Suppressor macrophage treated with lipopolysaccharide for 4 hours (primary cell): ENCODE measurements around the gene IRF2.
"Not testable (repeated sequence)": the region's sequence is repeated elsewhere in the genome, so short reads cannot be mapped to it uniquely, and the experiment has no call there.

Source experiments
- DNase-seq: peaks from one replicate; pipeline ENCODE4 v3.0.0-alpha.2; 2020

Gene IRF2

DNA sequence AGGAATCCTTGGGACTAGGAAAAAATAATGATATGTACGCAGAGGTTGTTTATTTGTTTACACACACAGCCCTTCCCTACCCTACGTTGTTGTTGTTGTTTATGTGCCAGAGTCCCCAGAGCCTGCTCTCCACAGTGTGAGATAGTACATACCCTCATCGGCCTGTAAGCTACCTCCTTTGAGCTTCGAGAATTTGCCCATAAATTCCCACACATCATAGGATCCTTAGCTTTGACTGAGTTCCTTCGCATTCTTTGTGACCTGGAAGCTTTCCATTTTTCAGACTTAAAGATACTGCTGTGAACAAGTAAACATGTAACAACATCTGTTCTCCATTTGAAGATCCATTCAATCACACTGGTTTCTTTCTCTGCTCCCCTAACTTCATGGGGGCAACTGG lies 114.5 kb downstream of the IRF2 start:
- no peak for DNase-seq

DNA sequence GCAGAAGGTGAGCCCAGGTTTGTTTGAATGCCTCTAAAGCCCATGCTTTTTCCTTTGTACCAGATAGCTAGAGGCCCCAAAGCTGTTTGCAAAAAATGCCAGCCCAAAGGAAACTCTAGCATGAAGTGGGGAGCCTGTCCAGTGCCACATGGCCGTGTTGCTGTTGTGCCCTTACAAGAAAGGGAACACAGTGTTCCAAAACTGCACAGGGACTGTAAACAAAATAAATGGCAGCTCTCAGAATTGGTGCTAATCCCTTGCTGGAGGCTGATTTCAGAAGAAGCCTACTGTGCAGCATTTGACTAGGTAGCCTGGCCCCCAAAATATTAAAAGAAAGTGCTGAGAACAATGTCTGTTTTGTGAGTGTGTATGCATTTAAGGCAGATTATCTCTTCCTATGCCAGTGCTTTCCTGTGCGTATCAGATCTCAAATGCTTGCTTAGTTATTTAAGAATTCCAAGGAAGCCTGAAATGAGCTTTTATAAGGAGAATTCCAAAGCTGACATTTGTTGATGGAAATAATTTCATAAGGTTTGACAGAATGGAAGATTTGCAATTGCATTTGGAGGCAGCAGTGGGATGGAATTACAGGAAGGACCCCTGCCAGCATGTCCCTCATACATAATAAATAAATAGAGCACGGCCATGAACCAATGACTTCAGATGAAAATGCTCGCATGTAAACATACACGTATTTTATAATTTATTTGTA lies 115.7 kb downstream of the IRF2 start:
- no peak for DNase-seq

DNA sequence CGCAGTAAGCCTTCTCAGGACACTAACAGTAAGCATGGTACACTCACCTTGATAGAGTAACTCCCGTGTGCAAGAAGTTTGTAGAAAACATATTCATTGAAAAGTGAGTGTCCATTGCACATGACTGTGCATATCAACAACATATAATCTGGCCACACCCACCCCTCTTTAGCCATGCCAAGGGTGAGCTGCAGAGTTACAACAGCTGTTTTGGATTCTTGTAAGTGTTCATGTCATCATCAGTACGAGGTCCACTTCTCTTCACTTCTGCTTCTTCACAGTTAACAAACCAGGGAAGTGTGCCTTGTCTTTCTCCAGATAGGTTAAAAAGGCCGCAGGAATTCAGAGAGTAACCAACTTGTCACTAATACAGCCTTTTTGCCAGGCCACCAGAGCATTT lies 116.6 kb downstream of the IRF2 start:
- DNase-seq = peak; percentile 68

DNA sequence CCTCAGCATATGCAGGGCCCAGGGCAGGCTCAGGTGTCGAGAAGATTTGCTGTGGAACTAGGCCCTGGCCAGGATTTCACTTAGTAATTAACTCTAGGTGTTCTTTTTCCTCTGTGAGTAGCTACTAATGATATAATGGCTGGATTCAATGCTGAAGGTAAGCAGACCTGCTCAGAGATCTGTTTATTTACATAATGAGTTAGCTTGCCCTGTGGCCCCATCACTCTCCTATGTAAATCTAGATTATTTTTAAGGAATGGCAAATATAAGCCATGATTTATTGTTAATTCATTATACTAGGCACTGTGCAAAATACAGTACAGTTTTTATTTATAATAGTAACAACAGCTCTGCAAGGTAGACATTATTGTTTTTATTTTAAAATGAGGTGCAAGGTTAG lies 117.2 kb downstream of the IRF2 start:
- no peak for DNase-seq

DNA sequence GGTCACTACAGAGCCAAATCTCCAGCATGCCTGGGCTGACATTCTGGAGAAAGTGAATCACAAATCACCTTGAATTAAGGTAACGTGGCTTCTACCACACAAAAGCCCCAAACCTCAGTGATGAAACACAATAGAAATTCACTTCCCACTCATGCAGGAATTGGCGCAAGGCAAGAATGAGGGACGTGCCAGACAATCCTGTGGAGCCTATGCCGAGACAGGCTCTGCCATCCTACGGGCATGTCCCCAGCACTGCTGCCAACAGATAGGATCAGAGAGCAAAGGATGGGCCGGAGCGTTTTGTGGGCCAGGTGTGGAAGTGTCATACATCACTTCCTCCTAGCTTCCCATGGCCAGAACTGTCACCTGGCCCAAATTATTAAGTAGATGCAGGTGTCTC lies 118.0 kb downstream of the IRF2 start:
- no peak for DNase-seq

DNA sequence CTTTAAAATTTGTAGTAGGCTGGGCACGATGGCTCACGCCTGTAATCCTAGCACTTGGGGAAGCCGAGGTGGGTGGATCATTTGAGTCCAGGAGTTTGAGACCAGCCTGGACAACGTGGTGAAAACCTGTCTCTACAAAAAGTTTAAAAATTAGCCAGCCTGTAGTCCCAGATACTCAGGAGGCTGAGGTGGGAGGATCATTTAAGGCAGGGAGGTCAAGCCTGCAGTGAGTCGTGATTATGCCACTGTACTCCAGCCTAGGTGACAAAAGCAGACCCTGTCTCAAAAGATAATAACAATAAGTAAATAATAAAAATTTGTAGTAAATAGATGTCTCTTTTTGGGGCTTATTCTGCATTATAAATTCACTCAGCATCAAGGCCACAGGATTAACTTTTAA lies 118.5 kb downstream of the IRF2 start:
- no peak for DNase-seq

DNA sequence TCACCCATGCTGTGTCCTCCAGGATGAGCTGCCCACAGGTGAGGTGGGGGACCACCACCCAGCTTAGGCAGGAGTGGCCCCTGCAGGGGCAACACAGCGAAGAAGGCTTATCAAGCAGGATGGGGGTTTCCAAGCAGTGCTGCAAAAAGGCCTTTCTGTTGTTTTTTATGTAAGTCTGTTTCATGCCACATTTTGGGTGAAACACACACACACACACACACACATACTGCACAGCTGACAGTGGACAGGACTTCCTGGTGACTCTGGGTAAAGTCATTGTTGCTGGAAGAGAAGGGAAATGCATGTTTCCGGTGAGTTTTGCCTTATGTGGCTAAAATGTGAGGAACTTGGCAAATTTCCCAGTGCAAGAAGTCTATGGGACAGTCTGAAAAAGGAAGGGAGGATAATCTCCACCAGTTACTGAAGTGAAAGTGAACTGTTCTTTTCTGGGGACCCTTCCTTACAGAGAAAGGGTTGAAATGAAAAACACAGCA lies 119.2 kb downstream of the IRF2 start:
- peak; percentile 99 for DNase-seq

DNA sequence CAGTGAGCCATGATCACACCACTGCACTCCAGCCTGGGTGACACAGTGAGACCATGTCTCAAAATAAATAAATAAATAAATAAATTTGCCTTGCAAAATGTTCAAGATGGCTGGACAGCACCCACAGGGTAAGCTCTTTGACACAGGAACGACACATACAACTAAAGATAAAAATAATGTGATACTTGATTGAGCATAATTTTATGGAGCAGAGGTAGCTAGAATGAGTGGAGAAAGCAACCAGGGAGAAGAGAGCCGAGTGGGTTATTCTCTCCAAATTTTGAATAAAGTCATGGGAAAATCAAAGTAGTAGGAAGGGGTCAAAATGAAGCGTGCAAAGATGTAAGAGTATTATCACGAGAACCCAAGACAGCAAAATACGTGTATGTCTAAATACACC lies 121.5 kb downstream of the IRF2 start:
- no peak for DNase-seq

DNA sequence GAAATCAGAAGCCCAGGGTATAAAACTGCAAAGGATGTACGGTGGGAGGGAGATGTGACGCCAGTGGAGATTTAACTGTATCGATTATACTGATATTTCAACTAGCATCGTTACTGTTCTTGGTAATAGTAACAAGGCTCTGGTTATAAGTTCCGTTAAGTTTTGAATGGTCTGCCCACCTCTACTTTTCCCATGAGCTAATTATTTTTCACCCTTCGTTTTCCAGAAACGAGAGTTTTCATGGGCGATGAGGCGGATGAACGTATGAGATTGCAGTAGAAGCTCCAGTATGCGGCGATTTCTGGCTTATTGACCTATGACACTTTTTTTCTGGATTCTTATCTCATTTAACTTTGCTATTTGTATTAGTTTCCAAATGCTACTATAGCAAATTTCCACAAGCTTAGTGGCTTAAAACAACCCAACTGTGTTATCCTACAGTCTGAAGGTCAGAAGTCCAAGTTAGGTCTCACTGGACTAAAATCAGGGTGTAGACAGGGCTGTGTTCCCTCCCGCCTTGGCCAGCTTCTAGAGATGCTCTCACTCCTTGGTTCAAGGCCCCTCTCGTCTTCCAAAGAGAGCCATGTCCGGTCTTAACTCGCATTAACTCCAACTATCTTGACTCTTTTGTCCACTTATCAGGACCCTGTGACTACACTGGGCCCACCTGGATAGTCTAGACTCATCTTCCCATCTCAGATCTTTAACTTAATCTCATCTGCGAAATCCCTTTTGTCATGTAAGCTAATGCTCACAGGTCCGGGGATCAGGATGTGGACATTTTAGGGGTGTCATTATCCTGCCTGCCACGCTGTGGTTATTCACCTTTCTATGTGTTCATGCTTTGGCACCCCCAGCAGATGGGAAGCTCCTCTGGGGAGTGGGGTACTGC lies 122.5 kb downstream of the IRF2 start:
- DNase-seq = no peak

DNA sequence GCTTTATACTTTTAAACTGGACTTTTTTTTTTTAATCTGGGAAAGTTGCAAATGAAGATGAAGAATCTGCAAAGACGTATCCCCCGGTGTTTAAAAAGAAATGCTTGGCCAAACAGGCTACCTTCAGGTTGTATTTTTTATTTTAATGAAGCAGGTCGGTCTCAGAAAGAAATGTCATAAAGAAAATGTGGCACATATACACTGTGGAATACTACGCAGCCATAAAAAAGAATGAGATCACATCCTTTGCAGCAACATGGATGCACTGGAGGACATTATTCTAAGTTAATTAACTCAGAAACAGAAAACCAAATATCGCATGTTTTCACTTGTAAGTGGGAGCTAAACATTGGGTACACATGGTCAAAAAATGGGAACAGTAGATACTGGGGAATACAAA lies 123.4 kb downstream of the IRF2 start:
- DNase-seq = no peak

DNA sequence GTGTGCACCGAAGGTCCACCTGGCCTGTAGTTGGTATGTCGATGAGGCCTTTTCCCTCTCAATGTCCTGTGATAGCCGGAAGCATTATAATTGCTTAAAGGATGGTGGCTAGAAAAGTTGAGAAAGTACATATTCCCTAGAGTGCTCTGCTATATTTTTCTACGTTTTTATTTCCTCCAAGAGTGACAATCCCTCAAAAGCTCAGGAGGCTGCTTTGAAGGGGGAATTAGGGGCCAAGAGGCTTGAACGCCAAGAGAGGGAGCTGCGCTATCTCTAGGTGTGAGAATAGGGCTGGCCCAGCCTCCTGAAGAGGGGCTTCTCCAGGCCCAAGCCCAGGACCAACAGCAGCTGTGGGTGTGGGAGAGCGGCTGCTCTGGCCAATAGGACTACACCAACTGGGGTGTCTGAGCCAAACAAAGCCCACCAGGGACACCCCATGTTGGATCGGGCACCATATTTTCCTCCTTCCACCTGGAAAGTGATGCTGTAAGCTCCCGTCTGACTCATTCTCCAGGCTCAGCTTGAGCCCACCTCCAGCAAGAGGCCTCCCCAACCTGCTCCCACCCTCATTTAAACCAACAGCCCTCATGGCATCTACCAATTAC lies 124.0 kb downstream of the IRF2 start:
- DNase-seq = no peak

DNA sequence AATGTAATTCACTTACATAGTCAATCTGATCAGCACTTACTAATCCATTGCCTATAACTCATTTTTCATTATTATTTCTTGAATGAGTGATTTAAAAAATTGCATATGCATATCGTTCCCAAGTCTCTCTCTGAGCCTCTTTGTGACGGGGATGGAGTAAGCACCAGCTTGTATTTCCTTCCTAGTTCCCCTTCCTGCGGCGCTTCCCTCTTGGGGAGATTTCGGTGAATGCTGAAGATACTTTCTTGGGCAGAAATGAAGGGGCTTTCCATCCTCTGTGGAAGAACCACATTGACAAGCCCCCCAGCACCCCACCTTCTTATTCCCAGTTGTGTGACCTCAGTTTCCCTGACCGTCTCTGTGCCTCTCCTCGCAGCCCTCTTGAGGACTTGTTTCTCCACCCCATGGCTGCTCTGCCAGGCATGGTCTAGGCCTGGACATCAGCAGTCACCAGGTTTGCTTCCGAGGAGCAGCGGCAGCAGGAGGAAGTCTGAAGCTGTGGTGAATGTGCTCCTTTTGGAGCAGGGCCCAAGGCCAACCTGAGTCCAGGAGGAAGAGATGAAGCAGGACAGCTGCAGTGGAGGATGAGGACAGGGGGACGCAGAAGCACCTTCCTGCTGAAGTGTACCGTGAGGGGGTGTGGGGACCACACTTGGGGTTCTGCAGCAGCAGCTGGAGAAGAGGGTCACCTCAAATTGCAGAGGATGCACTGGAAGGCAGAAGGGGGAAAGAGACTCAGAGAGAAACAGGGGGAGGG lies 124.9 kb downstream of the IRF2 start:
- no peak for DNase-seq

DNA sequence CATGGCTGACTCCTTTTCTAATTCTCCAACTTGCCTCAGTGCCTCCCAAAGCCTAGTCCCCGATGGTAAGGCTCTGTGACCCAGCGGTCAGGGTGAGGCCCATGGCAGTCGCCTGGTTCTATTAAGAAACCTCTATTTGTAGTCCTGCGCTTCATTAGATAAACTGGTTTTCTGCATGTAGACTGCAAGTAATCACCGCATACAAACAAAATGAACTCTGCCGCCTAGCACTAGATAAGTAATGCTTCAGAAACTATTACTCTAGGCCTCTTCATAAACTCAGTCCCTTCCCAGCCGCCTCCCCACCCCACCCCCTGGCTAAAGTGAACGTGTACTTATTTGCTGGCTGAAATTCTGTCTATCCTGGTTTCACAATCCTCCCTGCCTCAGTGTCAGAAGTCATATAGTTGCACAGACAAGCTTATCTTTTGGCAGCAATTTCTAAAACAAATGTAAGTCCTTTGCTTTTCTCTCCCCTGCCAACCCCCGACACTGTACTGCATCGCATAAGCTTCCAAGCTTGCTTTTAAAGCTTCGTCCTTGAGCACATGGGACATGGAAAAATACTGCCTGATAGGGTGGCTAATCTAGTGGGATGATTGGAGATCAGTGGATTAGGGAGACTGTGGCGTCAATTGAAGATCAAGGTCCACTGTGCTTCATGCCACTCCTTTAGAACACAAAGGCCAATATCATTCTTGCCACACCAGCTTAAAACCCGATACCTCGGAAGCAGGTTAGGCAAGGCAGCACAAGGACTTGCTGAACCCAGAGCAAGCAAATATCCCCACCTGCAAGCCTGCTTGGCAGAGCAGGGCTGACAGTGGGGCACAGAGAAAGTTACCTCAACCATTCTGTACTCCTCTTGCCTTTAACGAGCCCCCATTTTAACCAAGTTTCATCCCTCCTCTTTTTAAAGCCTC lies 125.8 kb downstream of the IRF2 start:
- DNase-seq = no peak

DNA sequence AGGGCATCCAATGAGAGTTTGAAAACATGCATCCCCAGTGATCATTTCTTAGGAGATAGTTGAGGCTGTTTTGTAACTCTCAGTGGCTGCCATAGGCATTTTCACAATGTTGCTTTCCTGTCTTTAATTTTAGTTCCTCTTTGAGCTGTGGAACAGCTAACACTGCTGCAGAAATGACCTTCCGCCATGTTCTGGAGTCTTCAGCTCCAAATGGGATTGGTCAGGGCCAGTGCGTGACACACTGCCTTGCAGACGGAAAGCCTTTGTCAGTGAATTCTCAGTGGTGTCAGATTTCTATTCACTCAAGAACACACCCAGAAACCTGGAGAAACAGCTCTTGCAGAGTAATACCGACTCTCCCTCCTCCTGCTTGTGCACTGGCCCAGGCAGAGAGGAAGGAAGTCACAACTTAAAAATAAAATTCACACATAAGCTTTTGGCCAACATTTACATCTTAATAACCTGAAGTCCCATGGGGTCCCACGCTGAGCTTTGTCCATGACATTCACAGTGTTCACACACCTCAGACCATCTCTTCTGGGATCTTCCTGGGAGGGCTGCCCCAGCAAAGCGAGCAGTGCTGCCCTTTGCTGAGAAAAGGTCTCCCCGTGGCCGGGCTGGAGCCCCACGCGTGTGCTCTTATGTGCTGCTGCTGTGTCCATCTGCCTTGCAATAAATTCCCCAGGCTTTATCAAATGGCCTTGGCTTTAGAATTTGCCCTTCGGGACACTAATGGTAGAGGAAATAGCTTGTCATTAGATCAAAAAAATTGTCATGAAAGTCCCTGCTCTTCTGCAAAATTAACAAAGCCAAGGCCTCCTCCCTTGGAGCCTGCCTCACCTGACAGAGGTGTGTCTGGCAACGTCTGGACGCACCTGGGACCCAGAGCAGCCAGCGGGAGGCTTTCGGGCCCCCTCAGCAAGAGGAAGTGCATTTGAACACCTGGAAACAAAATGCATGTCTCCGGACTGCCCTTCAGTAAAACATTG lies 126.8 kb downstream of the IRF2 start:
- DNase-seq = peak; percentile 93

DNA sequence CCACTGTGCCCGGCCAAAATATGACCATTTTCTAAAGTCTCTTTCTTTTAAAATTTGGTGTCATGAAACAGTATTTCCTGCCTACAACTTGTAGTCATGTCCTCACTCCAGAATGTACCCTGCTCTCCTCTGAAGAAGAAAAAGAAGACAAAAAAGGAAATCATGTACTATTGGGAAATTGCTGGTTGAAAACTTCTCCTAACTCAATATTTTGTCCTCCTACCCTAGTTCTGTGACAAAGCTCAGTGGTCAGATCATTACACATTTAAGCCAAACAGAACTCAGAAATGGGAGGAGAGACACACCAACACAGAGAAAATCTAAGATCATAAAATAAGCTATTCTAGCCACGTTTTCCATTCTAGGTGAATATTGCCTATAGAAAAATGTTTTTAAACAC lies 127.7 kb downstream of the IRF2 start:
- peak; percentile 56 for DNase-seq

DNA sequence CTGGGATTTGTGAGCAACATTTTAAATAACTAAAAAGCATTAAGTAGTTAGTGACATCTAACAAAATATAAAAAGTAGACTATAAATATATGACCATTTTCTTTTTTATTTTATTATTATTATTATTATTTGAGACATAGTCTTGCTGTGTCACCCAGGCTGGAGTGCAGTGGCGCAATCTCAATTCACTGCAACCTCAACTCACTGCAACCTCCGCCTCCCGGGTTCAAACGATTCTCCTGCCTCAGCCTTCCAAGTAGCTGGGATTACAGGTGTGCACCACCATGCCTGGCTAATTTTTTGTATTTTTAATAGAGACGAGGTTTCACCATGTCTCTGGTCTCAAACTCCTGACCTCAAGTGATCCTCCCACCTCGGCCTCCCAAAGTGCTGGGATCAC lies 128.1 kb downstream of the IRF2 start:
- not testable (repeated sequence) for DNase-seq

DNA sequence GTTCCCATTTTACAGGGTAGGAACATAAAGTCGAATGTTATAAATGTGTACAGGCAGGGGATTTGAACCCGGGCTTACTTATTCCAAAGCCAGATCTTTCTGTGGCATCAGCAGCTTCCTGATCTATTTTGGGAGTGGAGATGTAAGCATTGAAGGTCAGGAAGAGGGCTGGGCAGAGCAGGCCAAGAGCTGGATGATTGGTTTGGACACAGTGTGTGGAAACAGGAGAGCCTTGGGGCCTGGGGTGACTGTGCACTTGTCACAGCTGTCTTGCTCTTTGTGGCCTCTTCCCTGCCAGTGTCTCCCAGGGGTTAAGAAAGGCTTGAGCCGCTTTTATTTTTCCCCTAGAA lies 128.8 kb downstream of the IRF2 start:
- peak; percentile 84 for DNase-seq

DNA sequence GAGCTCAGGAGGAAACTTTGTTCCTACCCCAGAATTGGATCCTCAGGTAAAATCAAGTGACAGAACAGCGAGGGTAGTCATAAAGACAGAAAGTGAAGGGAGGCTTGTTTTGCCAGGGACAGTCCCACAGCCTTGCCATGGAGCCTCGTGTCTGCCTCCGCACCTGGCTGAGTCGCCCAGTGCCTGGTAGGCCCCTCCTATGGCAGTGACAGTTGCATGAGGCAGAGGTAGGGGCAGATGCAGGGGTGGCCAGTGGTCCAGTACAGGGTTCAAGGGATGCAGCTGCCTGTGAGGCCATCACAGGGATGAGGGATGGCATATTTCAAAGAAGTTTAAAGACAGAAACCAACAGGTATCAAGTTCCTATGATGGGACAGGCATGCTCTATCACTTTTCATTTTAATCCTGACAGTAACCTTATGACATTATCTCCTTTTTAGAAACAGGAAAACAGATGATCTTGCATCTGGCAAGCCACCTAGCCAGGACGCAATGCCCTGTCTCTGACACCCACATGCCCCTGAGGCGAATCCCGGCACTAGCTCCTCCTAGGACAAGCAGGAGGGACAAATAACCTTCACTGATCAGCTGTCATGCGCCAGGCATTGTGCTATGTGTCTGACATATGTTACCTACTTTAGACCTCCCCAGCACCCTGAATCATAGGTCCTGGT lies 129.3 kb downstream of the IRF2 start:
- DNase-seq = no peak

DNA sequence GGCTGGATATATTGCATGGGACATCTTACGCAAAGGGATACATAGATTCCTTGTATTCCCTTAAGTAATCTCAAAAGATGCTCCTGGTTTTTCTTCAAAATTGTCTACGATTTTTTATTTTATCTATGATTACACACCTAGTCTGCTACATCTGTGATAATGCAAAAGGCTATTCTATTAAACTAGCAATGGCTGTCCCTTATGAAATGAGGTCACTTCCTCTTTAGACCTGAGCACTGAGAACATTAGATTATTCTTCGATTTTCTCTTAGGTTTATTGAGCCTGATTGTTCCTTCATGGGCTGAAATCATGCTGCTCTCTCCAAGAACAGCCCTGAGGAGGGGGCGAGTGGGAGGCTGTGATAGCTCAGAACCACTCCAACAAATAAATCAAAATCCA lies 129.9 kb downstream of the IRF2 start:
- no peak for DNase-seq
